Natural killer cell (primary cell): Measurements from ENCODE around the gene TSPAN31. TPM values are rescaled to one million over a fixed set of nuclear protein-coding genes. Genes with fewer than 3 reads are reported as not detected.

Source experiments
- ATAC-seq, 3 donors: fragments of 150-1000 bp in 2 of 3; fragments of 200-7000 bp in 1 of 3; cut with Tn5 transposase; 1 replicate in 1 of 3; 2 replicates in 2 of 3; pipeline ENCODE4 v1.10.0; 2021; ENCODE audit warnings: mild to moderate bottlenecking in 2 of 3, moderate library complexity in 2 of 3
- DNase-seq, 2 donors: peaks; one replicate each; pipeline versions ENCODE4 v3.0.0 to v3.0.0-alpha.2; 2013 to 2021; ENCODE audit warnings: mixed read lengths in 1 of 2
- H3K27ac ChIP-seq: one replicate; pipeline ENCODE4 v1.5.1; 2013; ENCODE audit warnings: mild to moderate bottlenecking, low read length
- H3K27me3 ChIP-seq: one replicate; pipeline ENCODE4 v1.6.1; 2013; ENCODE audit warnings: low read length; ENCODE audit not compliant: control insufficient read depth, insufficient read depth
- H3K36me3 ChIP-seq: one replicate; pipeline ENCODE4 v1.6.1; 2013; ENCODE audit warnings: low read length; ENCODE audit not compliant: control insufficient read depth, insufficient read depth
- H3K4me1 ChIP-seq: one replicate; pipeline ENCODE4 v1.6.1; 2013; ENCODE audit warnings: low read length; ENCODE audit not compliant: control insufficient read depth, insufficient read depth
- H3K4me3 ChIP-seq: one replicate; pipeline ENCODE4 v1.5.1; 2013; ENCODE audit warnings: low read length
- H3K9me3 ChIP-seq: one replicate; pipeline ENCODE4 v1.6.1; 2013; ENCODE audit warnings: low read length; ENCODE audit not compliant: control insufficient read depth, insufficient read depth
- H3K27ac Mint-ChIP-seq, 2 donors: one replicate each; pipeline ENCODE4 v1.8.0; 2022; ENCODE audit warnings: mild to moderate bottlenecking in 2 of 2, mixed read lengths in 2 of 2, moderate library complexity in 1 of 2
- H3K27me3 Mint-ChIP-seq, 2 donors: one replicate each; pipeline ENCODE4 v1.8.0; 2022; ENCODE audit warnings: low read depth in 2 of 2, mixed read lengths in 2 of 2
- H3K36me3 Mint-ChIP-seq: one replicate; pipeline ENCODE4 v1.8.0; 2022; ENCODE audit warnings: mixed read lengths
- H3K4me1 Mint-ChIP-seq, 2 donors: one replicate each; pipeline ENCODE4 v1.8.0; 2022; ENCODE audit warnings: mixed read lengths in 2 of 2
- H3K4me3 Mint-ChIP-seq: one replicate; pipeline ENCODE4 v1.8.0; 2022; ENCODE audit warnings: mild to moderate bottlenecking, moderate library complexity, mixed read lengths
- H3K9me3 Mint-ChIP-seq, 2 donors: one replicate each; pipeline ENCODE4 v1.8.0; 2022; ENCODE audit warnings: mixed read lengths in 2 of 2
- CTCF ChIP-seq: fragments of 200-600 bp; IDR thresholded peaks from one replicate; pipeline ENCODE4 v1.8.0; 2022; ENCODE audit warnings: antibody characterized with exemption
- WGBS: methylation state at CpG from one replicate; pipeline ENCODE4 v1.1.7; 2013; ENCODE audit warnings: missing lambda C conversion rate; ENCODE audit not compliant: insufficient coverage; 5-methylcytosine and 5-hydroxymethylcytosine counted together
- intact Hi-C: fragments of 100-400 bp; cut with micrococcal nuclease; formaldehyde crosslinking; loops from one replicate; pipeline ENCODE4 v1.14.2; 2022
- total RNA-seq, 4 donors: library from RNA; stranded (reverse); fragments of 120-200 nt in 1 of 4; gene quantifications; one replicate each; pipeline versions ENCODE4 v1.2.3 to v1.2.4, GENCODE V29; 2013 to 2022

TSPAN31 gene
- total RNA-seq, 3 donors from 2014 or later (not counting 1 experiment from before 2014, with no cell fraction given) = 18.3 to 27.0 (median 23.5) TPM

DNA sequence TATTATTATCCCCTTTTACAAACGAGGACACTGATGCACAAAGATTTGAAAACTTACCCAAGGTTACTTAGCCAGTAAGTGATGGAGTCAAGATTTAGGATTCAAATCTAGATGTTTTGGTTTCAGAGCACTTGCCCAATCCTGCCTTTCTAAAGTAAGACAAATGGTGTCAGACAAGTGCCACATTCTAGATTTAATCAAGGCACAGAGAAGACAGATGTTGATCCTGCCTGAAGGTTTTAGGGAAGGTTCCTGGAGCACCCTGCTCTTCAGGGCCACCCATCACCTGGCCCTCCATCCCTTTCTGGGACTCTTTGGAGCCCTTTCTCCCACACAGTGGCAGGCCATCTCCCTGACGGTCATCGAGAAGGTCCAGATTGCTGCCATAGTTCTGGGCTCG, 12.9 kb downstream of the TSPAN31 start:
- H3K4me1 ChIP-seq = peaks cover 27% of the 10 kb centered on the region
- H3K4me1 Mint-ChIP-seq = peaks cover 35 to 46% of the 10 kb centered on the region in 2 donors
- no peak overlapping the region for H3K27ac Mint-ChIP-seq
- H3K27me3 ChIP-seq = no peaks in the 10 kb centered on the region
- H3K27me3 Mint-ChIP-seq = peaks cover 0 to 4% of the 10 kb centered on the region in 2 donors
- H3K36me3 Mint-ChIP-seq = no peaks in the 10 kb centered on the region
- 97% methylated on average over 3 of the region's 4 CpGs for WGBS
- H3K9me3 Mint-ChIP-seq = no peaks in the 10 kb centered on the region
- TF ChIP-seq CTCF = no peak
- intact Hi-C loops = loop anchor here (2.0 kb wide), 1 partner anchor 147 kb away; no protein-coding TSS in a partner anchor
- H3K4me3 Mint-ChIP-seq = peak overlapping the region; percentile 35
- no peak overlapping the region for H3K4me3 ChIP-seq
- DNase-seq = no peak
- H3K9me3 ChIP-seq = no peaks in the 10 kb centered on the region
- H3K36me3 ChIP-seq = peaks cover 12% of the 10 kb centered on the region
- H3K27ac ChIP-seq = no peak overlapping the region
- no peak for ATAC-seq

GRCh38 chr12:57758552-57759359, 13.9 kb downstream of the TSPAN31 start:
- Mint-ChIP-seq H3K4me3 (no peak overlapping the region), H3K27ac (no peak overlapping the region), H3K36me3 (no peaks in the 10 kb centered on the region), H3K9me3 (no peaks in the 10 kb centered on the region), H3K4me1 (peaks cover 27 to 37% of the 10 kb centered on the region in 2 donors), H3K27me3 (peaks cover 8 to 14% of the 10 kb centered on the region in 2 donors)
- Histone ChIP-seq H3K27ac (no peak overlapping the region), H3K4me1 (peaks cover 25% of the 10 kb centered on the region), H3K27me3 (peaks cover 5% of the 10 kb centered on the region), H3K36me3 (peaks cover 12% of the 10 kb centered on the region), H3K4me3 (no peak overlapping the region), H3K9me3 (no peaks in the 10 kb centered on the region)
- TF ChIP-seq CTCF = no peak
- intact Hi-C loops = no loop called here
- ATAC-seq (no peak), DNase-seq (no peak)
- 97% methylated on average over 23 of the region's 25 CpGs for WGBS

GRCh38 chr12:57759360-57759980, 14.6 kb downstream of the TSPAN31 start:
- Histone ChIP-seq H3K27ac (no peak overlapping the region), H3K4me3 (no peak overlapping the region), H3K27me3 (peaks cover 12% of the 10 kb centered on the region), H3K36me3 (peaks cover 12% of the 10 kb centered on the region), H3K4me1 (peaks cover 19% of the 10 kb centered on the region), H3K9me3 (no peaks in the 10 kb centered on the region)
- no peaks in the 10 kb centered on the region for H3K9me3 Mint-ChIP-seq
- peaks cover 22 to 34% of the 10 kb centered on the region in 2 donors for H3K4me1 Mint-ChIP-seq
- no peak overlapping the region for H3K27ac Mint-ChIP-seq
- no peak overlapping the region for H3K4me3 Mint-ChIP-seq
- intact Hi-C loops = no loop called here
- 45% methylated on average over 3 of the region's 3 CpGs for WGBS
- no peaks in the 10 kb centered on the region for H3K36me3 Mint-ChIP-seq
- peaks cover 15 to 21% of the 10 kb centered on the region in 2 donors for H3K27me3 Mint-ChIP-seq
- peak in 1 of 3 donors; percentile 34 for ATAC-seq
- TF ChIP-seq CTCF = peak; percentile 39
- DNase-seq = peak in 1 of 2 donors; percentile 75
